ENCODE results near the gene CDRT4. TPM values are rescaled to one million over a fixed set of nuclear protein-coding genes. Genes with fewer than 3 reads are reported as not detected.

The CDRT4 gene
- total RNA-seq, 1 donor = 2.9 TPM

GRCh38 chr17:15475631-15476354 is 8.4 kb upstream of the CDRT4 start:
- TF ChIP-seq, protein P1, sequence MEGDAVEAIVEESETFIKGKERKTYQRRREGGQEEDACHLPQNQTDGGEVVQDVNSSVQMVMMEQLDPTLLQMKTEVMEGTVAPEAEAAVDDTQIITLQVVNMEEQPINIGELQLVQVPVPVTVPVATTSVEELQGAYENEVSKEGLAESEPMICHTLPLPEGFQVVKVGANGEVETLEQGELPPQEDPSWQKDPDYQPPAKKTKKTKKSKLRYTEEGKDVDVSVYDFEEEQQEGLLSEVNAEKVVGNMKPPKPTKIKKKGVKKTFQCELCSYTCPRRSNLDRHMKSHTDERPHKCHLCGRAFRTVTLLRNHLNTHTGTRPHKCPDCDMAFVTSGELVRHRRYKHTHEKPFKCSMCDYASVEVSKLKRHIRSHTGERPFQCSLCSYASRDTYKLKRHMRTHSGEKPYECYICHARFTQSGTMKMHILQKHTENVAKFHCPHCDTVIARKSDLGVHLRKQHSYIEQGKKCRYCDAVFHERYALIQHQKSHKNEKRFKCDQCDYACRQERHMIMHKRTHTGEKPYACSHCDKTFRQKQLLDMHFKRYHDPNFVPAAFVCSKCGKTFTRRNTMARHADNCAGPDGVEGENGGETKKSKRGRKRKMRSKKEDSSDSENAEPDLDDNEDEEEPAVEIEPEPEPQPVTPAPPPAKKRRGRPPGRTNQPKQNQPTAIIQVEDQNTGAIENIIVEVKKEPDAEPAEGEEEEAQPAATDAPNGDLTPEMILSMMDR (IDR thresholded peaks at IDR 0.05; ENCODE audit: insufficient read depth, low read length) = no peak
- peak; percentile 81 for DNase-seq (ENCODE audit: low read depth)
- H3K4me3 ChIP-seq (ENCODE audit: low read depth, low read length) = no peak overlapping the region

DNA sequence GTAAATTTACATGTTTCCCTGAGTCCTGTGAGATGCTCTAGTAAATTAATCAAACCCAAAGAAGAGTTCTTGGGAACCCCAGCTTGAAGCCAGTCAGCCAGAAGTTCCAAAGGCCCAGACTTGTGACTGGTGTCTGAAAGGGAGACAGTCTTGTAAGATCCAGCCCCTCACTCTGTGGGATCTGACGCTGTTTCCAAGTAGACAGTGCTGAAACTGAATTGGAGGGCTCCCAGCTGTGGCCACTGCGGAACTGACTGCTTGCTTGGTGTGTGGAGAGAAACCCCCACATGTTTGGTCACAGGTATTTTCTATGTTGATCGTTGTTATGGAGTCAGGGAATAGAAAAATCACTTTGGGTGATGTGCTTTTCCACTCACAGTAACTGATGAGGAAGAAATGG is 5.5 kb upstream of the CDRT4 start:
- no peak for DNase-seq (ENCODE audit: low read depth)
- TF ChIP-seq, protein P1 (IDR thresholded peaks at IDR 0.05; ENCODE audit: insufficient read depth, low read length) = no peak
- H3K4me3 ChIP-seq (ENCODE audit: low read depth, low read length) = no peak overlapping the region

DNA sequence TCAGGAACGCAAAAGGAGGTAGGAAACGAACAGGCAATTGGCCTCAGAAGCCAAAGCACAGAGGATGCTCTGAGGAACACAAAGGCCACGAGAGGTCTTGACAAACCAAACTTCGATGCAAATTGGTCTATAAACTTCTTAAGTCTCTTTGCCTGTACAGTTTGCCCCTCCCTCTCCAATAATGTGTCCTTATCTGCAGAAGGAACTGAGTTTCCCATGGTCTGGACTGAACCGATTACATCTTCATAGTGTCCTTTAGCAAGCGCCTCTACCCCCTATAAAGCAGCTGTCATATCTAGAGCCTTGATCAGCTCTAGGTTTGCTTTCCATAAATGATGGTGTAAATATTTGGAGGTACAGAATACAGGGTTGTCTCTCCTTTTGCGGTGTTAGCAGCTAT is 3.1 kb upstream of the CDRT4 start:
- TF ChIP-seq, protein P1 (IDR thresholded peaks at IDR 0.05; ENCODE audit: insufficient read depth, low read length) = no peak
- DNase-seq (ENCODE audit: low read depth) = no peak
- H3K4me3 ChIP-seq (ENCODE audit: low read depth, low read length) = no peak overlapping the region

GRCh38 chr17:15469260-15469659 is 1.8 kb upstream of the CDRT4 start:
- DNase-seq (ENCODE audit: low read depth) = peak; percentile 48
- H3K4me3 ChIP-seq (ENCODE audit: low read depth, low read length) = no peak overlapping the region
- TF ChIP-seq, protein P1 (IDR thresholded peaks at IDR 0.05; ENCODE audit: insufficient read depth, low read length) = no peak

DNA sequence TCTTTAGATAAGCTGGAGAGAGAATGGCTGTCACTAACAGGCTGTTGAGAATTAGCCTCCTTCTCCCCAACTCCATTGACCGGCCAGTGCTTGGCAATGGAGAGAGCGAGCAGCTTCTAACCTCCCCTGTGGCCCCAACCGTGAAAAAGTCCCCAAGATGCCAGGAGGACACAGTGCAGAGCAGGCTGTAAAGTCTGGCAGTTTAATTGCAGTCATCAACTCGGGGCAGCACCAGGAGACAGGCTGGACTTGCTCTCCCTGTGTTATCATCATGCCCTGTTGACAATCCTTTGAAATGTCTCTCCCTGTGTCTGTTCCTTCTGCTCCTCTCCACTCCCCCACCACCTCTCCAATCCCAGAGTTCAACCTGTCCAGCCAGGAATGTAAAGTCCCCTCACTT is 705 bp upstream of the CDRT4 start:
- TF ChIP-seq, protein P1 (IDR thresholded peaks at IDR 0.05; ENCODE audit: insufficient read depth, low read length) = no peak

GRCh38 chr17:15466131-15466530 is 1.3 kb downstream of the CDRT4 start:
- no peak overlapping the region for H3K4me3 ChIP-seq (ENCODE audit: low read depth, low read length)
- no peak for DNase-seq (ENCODE audit: low read depth)
- TF ChIP-seq, protein P1 (IDR thresholded peaks at IDR 0.05; ENCODE audit: insufficient read depth, low read length) = no peak

More for the DNA sequence above, 705 bp upstream of the CDRT4 start:
- no peak overlapping the region for H3K4me3 ChIP-seq (ENCODE audit: low read depth, low read length)
- DNase-seq (ENCODE audit: low read depth) = no peak
